Tibial nerve (tissue), 4 donors: ENCODE data around the gene RELL1.

Experiments used
- CTCF ChIP-seq, 5 experiments: fragments of 200-600 bp in 3 of 5; fragments of 450-650 bp in 2 of 5; sonication (generic) in 3 of 5; IDR thresholded peaks; one replicate each; pipeline ENCODE4 v1.5.1; 2016 to 2019; ENCODE audit warnings: antibody characterized with exemption in 5 of 5, mild to moderate bottlenecking in 3 of 5, moderate library complexity in 2 of 5
- EP300 ChIP-seq, 2 donors: sonication (generic); formaldehyde crosslinking; IDR thresholded peaks; one replicate each; pipeline ENCODE4 v1.6.1; 2017; ENCODE audit warnings: antibody characterized with exemption in 2 of 2, mild to moderate bottlenecking in 1 of 2
- POLR2A ChIP-seq, 2 donors: fragments of 450-650 bp; IDR thresholded peaks; one replicate each; pipeline ENCODE4 v1.6.1; 2017; ENCODE audit warnings: antibody characterized with exemption in 2 of 2, mild to moderate bottlenecking in 2 of 2, moderate library complexity in 2 of 2

DNA sequence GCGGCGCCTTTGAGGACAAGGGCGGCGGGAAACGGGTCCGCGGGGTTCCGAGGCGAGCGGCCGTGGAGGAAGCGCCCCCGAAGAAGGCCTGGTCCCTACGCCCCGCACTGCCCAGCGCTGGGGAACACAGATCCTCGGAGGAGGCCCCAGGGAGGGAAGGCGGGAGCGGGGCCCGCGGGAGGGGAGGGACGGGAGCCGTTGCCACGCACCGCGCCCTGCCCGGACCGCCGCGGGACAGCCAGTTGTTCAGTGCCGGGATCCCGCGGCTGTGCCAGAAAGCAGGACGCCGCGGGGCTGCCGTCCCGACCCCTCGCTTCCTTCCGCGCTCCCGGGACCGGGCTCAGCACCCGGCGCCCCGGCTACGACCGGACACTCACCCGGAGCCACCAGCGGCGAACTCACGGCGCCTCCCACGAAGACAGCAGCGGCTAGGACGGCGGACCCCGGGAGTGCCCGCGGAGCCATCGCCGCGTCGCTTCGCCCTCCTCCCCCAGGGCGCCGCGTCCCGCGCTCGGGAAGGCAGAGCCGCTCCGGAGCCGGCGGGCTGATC lies 278 bp downstream of the RELL1 start:
- TF ChIP-seq POLR2A (IDR thresholded peaks at IDR 0.05) = peak; percentile 64 to 90
- peak in 2 of 5 experiments; percentile 10 to 34 for TF ChIP-seq CTCF (IDR thresholded peaks at IDR 0.05)
- TF ChIP-seq EP300 (IDR thresholded peaks at IDR 0.05) = peak in 1 of 2 donors; percentile 90
